ENCODE results near the gene CITED2. TPM values are rescaled to one million over a fixed set of nuclear protein-coding genes. Genes with fewer than 3 reads are reported as not detected.

CITED2 gene
- total RNA-seq, 2 experiments from 2014 or later: 65.0 to 76.7 TPM

GRCh38 chr6:139330826-139331500, 43.5 kb downstream of the CITED2 start:
- ChIA-PET CTCF (no interaction called here), POLR2A (no interaction called here)
- no peak overlapping the region for H3K4me3 Mint-ChIP-seq
- peaks cover 5% of the 10 kb centered on the region for H3K4me1 Mint-ChIP-seq
- no peak overlapping the region for H3K27ac Mint-ChIP-seq
- peaks cover 13% of the 10 kb centered on the region for H3K9me3 Mint-ChIP-seq
- no peaks in the 10 kb centered on the region for H3K27me3 Mint-ChIP-seq
- H3K36me3 Mint-ChIP-seq (ENCODE audit: low read depth): peaks cover 2% of the 10 kb centered on the region
- no peak for DNase-seq

- H3K9me3 Mint-ChIP-seq: peaks cover 13% of the 10 kb centered on the region
- POLR2A ChIA-PET: no interaction called here
- no peak overlapping the region for H3K27ac Mint-ChIP-seq
- H3K36me3 Mint-ChIP-seq (ENCODE audit: low read depth): peaks cover 2% of the 10 kb centered on the region
- CTCF ChIA-PET: interaction anchor here (0.8 kb wide), 1 partner anchor 18 kb away, joined by 3 read pairs; no protein-coding TSS in a partner anchor
- DNase-seq: no peak
- H3K4me1 Mint-ChIP-seq: peaks cover 8% of the 10 kb centered on the region
- H3K27me3 Mint-ChIP-seq: no peaks in the 10 kb centered on the region
- no peak overlapping the region for H3K4me3 Mint-ChIP-seq
Observed at GRCh38 chr6:139330306-139330705, 44.1 kb downstream of the CITED2 start.

DNA sequence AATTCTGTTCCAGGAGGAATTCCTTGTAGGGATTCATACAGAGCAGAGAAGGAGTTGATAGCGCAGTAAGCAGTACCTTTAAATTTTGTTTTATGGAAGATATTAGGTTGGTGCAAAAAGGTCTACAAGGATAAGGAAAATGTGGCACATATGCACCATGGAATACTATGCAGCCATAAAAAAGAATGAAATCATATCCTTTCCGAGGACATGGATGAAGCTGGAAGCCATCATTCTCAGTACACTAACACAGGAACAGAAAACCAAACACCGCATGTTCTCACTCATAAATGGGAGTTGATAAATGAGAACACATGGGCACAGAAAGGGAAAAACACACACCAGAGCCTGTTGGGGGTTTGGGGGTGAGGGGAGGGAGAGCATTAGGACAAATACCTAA, 45.2 kb downstream of the CITED2 start:
- Mint-ChIP-seq H3K9me3 (peaks cover 13% of the 10 kb centered on the region), H3K27ac (no peak overlapping the region), H3K4me3 (no peak overlapping the region), H3K36me3 (ENCODE audit: low read depth) (peaks cover 2% of the 10 kb centered on the region), H3K4me1 (peaks cover 9% of the 10 kb centered on the region), H3K27me3 (no peaks in the 10 kb centered on the region)
- CTCF ChIA-PET: interaction anchor here (1.0 kb wide), 1 partner anchor 33 kb away, joined by 3 read pairs; no protein-coding TSS in a partner anchor
- POLR2A ChIA-PET: interaction anchor here (0.6 kb wide), 1 partner anchor 103 kb away, joined by 5 read pairs; no protein-coding TSS in a partner anchor
- no peak for DNase-seq

- H3K4me3 Mint-ChIP-seq: no peak overlapping the region
- ChIA-PET CTCF (no interaction called here), POLR2A (no interaction called here)
Observed at GRCh38 chr6:139327038-139327437, 47.4 kb downstream of the CITED2 start.

DNA sequence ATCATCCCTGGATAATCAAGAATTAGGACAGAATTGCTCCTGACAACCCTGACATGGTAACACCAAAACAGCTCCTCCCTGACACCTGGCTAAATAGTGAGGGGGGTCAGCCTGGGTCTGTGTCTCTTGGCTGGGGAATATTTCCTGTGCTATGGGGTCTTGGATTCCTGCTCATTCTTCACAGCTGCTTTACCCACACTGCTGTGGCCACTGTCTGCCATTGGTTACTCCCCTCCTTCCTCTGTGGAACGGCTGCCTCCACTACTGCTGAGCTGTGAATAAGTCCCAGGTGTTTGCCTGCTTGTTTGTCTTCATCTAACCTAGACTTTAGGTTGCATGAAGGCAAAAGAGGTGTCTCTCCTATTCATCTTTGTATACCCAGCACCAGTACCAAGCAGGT, 48.8 kb downstream of the CITED2 start:
- Mint-ChIP-seq H3K4me1 (peaks cover 27% of the 10 kb centered on the region), H3K9me3 (peaks cover 26% of the 10 kb centered on the region), H3K27me3 (no peaks in the 10 kb centered on the region), H3K36me3 (ENCODE audit: low read depth) (peaks cover 16% of the 10 kb centered on the region), H3K27ac (no peak overlapping the region), H3K4me3 (no peak overlapping the region)
- no peak for DNase-seq
- ChIA-PET POLR2A (no interaction called here), CTCF (interaction anchor here (0.5 to 1.2 kb wide), 3 partner anchors 9 to 380 kb away, joined by 3 to 4 read pairs (median 4); no protein-coding TSS in a partner anchor)

More at GRCh38 chr6:139327038-139327437, 47.4 kb downstream of the CITED2 start:
- Mint-ChIP-seq H3K9me3 (peaks cover 25% of the 10 kb centered on the region), H3K27ac (peak overlapping the region; percentile 4), H3K27me3 (no peaks in the 10 kb centered on the region), H3K36me3 (ENCODE audit: low read depth) (peaks cover 16% of the 10 kb centered on the region), H3K4me1 (peaks cover 26% of the 10 kb centered on the region)
- DNase-seq: no peak

DNA sequence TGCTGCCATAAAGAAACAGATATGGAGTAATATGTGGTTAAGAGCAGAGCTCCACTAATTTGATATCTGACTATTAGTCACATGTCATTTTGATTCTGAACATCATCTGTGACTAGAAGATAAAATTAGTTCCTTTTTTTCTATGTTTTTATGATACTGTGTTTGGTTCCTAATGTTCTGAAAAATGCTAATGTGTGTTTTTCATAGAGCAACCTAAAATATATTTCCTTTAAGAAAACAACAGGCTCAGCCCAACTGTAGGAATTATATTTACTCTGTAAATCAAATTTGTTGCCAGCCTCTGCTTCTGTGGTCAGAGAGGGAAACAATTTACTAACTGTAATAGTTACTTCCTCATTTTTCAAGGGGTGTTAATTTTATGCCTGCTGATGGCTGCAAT, 49.3 kb downstream of the CITED2 start:
- H3K27ac Mint-ChIP-seq: no peak overlapping the region
- ChIA-PET CTCF (interaction anchor here (0.7 to 1.7 kb wide), 4 partner anchors 9 to 357 kb away, joined by 3 to 6 read pairs (median 4); no protein-coding TSS in a partner anchor), POLR2A (no interaction called here)
- peaks cover 26% of the 10 kb centered on the region for H3K9me3 Mint-ChIP-seq
- H3K36me3 Mint-ChIP-seq (ENCODE audit: low read depth): peaks cover 16% of the 10 kb centered on the region
- DNase-seq: no peak
- peaks cover 27% of the 10 kb centered on the region for H3K4me1 Mint-ChIP-seq
- no peak overlapping the region for H3K4me3 Mint-ChIP-seq
- no peaks in the 10 kb centered on the region for H3K27me3 Mint-ChIP-seq

- peak overlapping the region; percentile 99 for H3K27ac Mint-ChIP-seq
- no peaks in the 10 kb centered on the region for H3K27me3 Mint-ChIP-seq
- ChIA-PET CTCF (interaction anchor here (0.6 to 1.7 kb wide), 6 partner anchors 8 to 40 kb away, joined by 3 to 6 read pairs (median 3); no protein-coding TSS in a partner anchor), POLR2A (no interaction called here)
- peaks cover 26% of the 10 kb centered on the region for H3K9me3 Mint-ChIP-seq
- DNase-seq: no peak
- H3K4me1 Mint-ChIP-seq: peaks cover 27% of the 10 kb centered on the region
- H3K36me3 Mint-ChIP-seq (ENCODE audit: low read depth): peaks cover 16% of the 10 kb centered on the region
- H3K4me3 Mint-ChIP-seq: no peak overlapping the region
Observed at GRCh38 chr6:139324301-139324555, 50.2 kb downstream of the CITED2 start.

DNA sequence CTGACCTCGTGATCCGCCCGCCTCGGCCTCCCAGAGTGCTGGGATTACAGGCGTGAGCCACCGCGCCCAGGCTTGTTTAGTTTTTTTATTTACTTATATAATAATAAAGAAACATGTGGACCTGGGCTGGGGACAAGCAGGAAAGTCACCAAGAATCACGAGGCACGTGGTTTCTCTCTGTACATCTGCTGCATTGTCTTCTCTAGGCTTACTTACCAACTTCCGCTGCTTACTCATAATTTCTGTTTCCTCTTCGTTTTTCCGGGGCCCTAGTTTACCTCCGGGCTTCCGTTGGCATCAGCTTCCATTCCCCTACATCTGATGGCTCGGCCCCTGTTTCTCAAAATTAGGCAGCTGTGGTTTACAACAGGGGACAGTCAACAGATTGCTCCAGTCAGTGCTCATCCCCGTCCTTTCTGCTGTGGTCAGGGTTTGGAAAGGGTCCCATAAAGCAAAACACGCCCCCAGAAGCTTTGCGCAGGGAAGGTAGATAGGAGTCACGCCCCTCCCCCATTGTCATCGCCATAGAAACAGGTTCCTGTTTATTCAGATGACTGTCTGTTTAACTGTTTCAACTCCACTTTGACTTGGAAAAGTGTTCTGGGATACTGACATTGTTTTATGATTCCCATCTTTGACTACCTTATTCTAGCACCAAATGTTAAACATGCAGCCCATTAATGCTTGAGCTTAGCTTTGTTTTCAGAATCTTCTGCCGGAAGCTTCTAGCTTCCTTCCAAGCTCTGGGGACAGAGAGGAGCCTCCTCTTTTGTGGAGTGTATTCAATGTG, 50.7 kb downstream of the CITED2 start:
- Mint-ChIP-seq H3K36me3 (ENCODE audit: low read depth) (peaks cover 16% of the 10 kb centered on the region), H3K9me3 (peaks cover 26% of the 10 kb centered on the region), H3K4me1 (peaks cover 27% of the 10 kb centered on the region), H3K27me3 (no peaks in the 10 kb centered on the region), H3K4me3 (peak overlapping the region; percentile 76), H3K27ac (peak overlapping the region; percentile 99)
- ChIA-PET POLR2A (interaction anchor here (0.6 kb wide), 1 partner anchor 205 kb away, joined by 4 read pairs; no protein-coding TSS in a partner anchor), CTCF (interaction anchor here (0.6 to 1.7 kb wide), 7 partner anchors 8 to 41 kb away, joined by 3 to 6 read pairs (median 3); no protein-coding TSS in a partner anchor)
- DNase-seq: peak; percentile 83

Other genes with a start within 250 kb of the CITED2 start
- gene HECA, start 239.6 kb downstream of the CITED2 start, total RNA-seq: 10 to 100 TPM; 59.2 to 60.1 TPM
- under 1 TPM; 0.35 TPM for gene TXLNB, start 82.7 kb downstream of the CITED2 start, total RNA-seq

All from activated CD4-positive, alpha-beta T cell treated with anti-CD3 and anti-CD28 coated beads, Interleukin-2, amount 10 ng/mL, durations not matched to agents 7 days and 5 days (primary cell).